ENCODE results near the gene NPVF. TPM values are rescaled to one million over a fixed set of nuclear protein-coding genes. Genes with fewer than 3 reads are reported as not detected.

The NPVF gene
- polyA plus RNA-seq, 3 donors: not detected

GRCh38 chr7:25180946-25181345, 47.3 kb downstream of the NPVF start:
- Mint-ChIP-seq H3K4me1 (peaks cover 20% of the 10 kb centered on the region), H3K9me3 (peaks cover 0 to 3% (median 0%) of the 10 kb centered on the region in 7 donors), H3K27me3 (ENCODE audit: low read depth in 3 of 3) (peaks cover 8 to 12% (median 9%) of the 10 kb centered on the region in 3 donors), H3K27ac (peak overlapping the region in 3 of 7 donors; percentile 64 to 83 (median 73)), H3K36me3 (peaks cover 10 to 12% of the 10 kb centered on the region in 2 donors), H3K4me3 (peak overlapping the region; percentile 82 to 95)
- no peak for TF ChIP-seq CTCF (IDR thresholded peaks at IDR 0.05)
- peak overlapping the region in 1 of 2 donors; percentile 88 for H3K27ac ChIP-seq (ENCODE audit: low read depth in 1 of 2, low read length in 2 of 2)
- H3K36me3 ChIP-seq (replicated peaks in 1 of 2; ENCODE audit: control insufficient read depth in 1 of 2, insufficient read depth in 2 of 2, low read length in 2 of 2): no peaks in the 10 kb centered on the region
- peak overlapping the region; percentile 66 to 83 (median 77) for H3K4me3 ChIP-seq (replicated peaks in 1 of 3; ENCODE audit: low read depth in 2 of 3, low read length in 3 of 3)
- no peak overlapping the region for H3K9ac ChIP-seq (ENCODE audit: insufficient read depth, low read length, poor library complexity, severe bottlenecking)
- H3K27me3 ChIP-seq (ENCODE audit: control insufficient read depth in 2 of 2, insufficient read depth in 2 of 2, low read length in 2 of 2): no peaks in the 10 kb centered on the region
- H2AFZ ChIP-seq (ENCODE audit: insufficient read depth, low read depth, low read length, poor library complexity, severe bottlenecking): peak overlapping the region; percentile 87
- H3K79me2 ChIP-seq (ENCODE audit: insufficient read depth, low read length): no peaks in the 10 kb centered on the region
- H3K4me1 ChIP-seq (ENCODE audit: control insufficient read depth in 1 of 2, insufficient read depth in 2 of 2, low read length in 2 of 2): peaks cover 13 to 15% of the 10 kb centered on the region in 2 donors
- H3K9me3 ChIP-seq (replicated peaks in 1 of 2; ENCODE audit: control insufficient read depth in 1 of 2, insufficient read depth in 1 of 2, low read length in 2 of 2): no peaks in the 10 kb centered on the region
- DNase-seq: no peak
- H3K4me2 ChIP-seq (replicated peaks; ENCODE audit: extremely low read depth, low read length, poor library complexity, severe bottlenecking): peak overlapping the region; percentile 83
- no peaks in the 10 kb centered on the region for H4K20me1 ChIP-seq (ENCODE audit: insufficient read depth, low read length)
- intact Hi-C loops (cut with micrococcal nuclease): loop anchor here in 1 of 2 donors (2.0 kb wide), 1 partner anchor 56 kb away; the partner anchor contains the start of gene CYCS
- no CpG with 5 or more reads among the region's 7 CpGs for WGBS (ENCODE audit: insufficient coverage)

DNA sequence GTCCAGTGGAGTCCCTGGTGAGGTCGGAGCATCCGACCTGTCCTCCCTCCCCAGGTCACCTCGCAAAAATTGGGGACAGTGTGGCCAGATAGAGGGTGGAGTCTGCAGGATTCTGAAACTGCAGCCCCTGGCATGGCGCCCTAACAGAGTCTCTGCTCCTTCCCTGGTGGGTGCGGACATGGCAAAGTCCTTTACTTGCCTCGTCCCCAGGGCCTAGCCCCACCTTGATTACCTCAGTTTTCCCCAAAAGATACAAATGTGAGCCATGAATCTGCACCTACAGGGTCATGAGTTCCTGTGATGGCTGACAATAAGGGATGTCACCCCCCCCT, 47.7 kb downstream of the NPVF start:
- peak overlapping the region in 6 of 7 donors; percentile 66 to 87 (median 74) for H3K27ac Mint-ChIP-seq
- 27% methylated on average over 3 of the region's 6 CpGs for WGBS (ENCODE audit: insufficient coverage)
- H3K4me1 Mint-ChIP-seq: peaks cover 20% of the 10 kb centered on the region
- intact Hi-C loops (cut with micrococcal nuclease): loop anchor here in 1 of 2 donors (2.0 kb wide), 1 partner anchor 56 kb away; the partner anchor contains the start of gene CYCS
- Histone ChIP-seq H3K9me3 (replicated peaks in 1 of 2; ENCODE audit: control insufficient read depth in 1 of 2, insufficient read depth in 1 of 2, low read length in 2 of 2) (no peaks in the 10 kb centered on the region), H3K27ac (ENCODE audit: low read depth in 1 of 2, low read length in 2 of 2) (peak overlapping the region; percentile 13 to 88), H3K4me1 (ENCODE audit: control insufficient read depth in 1 of 2, insufficient read depth in 2 of 2, low read length in 2 of 2) (peaks cover 13 to 15% of the 10 kb centered on the region in 2 donors), H3K4me2 (replicated peaks; ENCODE audit: extremely low read depth, low read length, poor library complexity, severe bottlenecking) (peak overlapping the region; percentile 83), H3K79me2 (ENCODE audit: insufficient read depth, low read length) (no peaks in the 10 kb centered on the region), H3K27me3 (ENCODE audit: control insufficient read depth in 2 of 2, insufficient read depth in 2 of 2, low read length in 2 of 2) (no peaks in the 10 kb centered on the region), H3K4me3 (replicated peaks in 1 of 3; ENCODE audit: low read depth in 2 of 3, low read length in 3 of 3) (peak overlapping the region; percentile 66 to 83 (median 77)), H3K36me3 (replicated peaks in 1 of 2; ENCODE audit: control insufficient read depth in 1 of 2, insufficient read depth in 2 of 2, low read length in 2 of 2) (no peaks in the 10 kb centered on the region), H3K9ac (ENCODE audit: insufficient read depth, low read length, poor library complexity, severe bottlenecking) (peak overlapping the region; percentile 87), H4K20me1 (ENCODE audit: insufficient read depth, low read length) (no peaks in the 10 kb centered on the region), H2AFZ (ENCODE audit: insufficient read depth, low read depth, low read length, poor library complexity, severe bottlenecking) (peak overlapping the region; percentile 87)
- H3K27me3 Mint-ChIP-seq (ENCODE audit: low read depth in 3 of 3): peaks cover 6 to 12% (median 8%) of the 10 kb centered on the region in 3 donors
- H3K4me3 Mint-ChIP-seq: peak overlapping the region; percentile 82 to 95
- peaks cover 0 to 3% (median 0%) of the 10 kb centered on the region in 7 donors for H3K9me3 Mint-ChIP-seq
- H3K36me3 Mint-ChIP-seq: peaks cover 13 to 15% of the 10 kb centered on the region in 2 donors
- no peak for DNase-seq
- peak; percentile 65 for TF ChIP-seq CTCF (IDR thresholded peaks at IDR 0.05)

All from CD14-positive monocyte (primary cell).